HEK293 (cell line): Measurements from ENCODE around the gene RELCH.

Source experiments
- CTCF ChIA-PET: fragments of 350-600 bp; formaldehyde crosslinking; extraction: SDS; loops from one replicate; lab custom pipeline; 2021; ENCODE audit warnings: antibody characterized with exemption; lab: Yijun Ruan, JAX
- POLR2A ChIA-PET: fragments of 300-600 bp; formaldehyde crosslinking; extraction: SDS; loops from one replicate; lab custom pipeline; 2020; ENCODE audit warnings: antibody characterized with exemption, inconsistent platforms; lab: Yijun Ruan, JAX
- H3K27ac ChIP-seq: fragments of 200-500 bp; sonication (Bioruptor generic); 2 replicates; pipeline ENCODE4 v1.5.1; 2014; ENCODE audit warnings: low read depth, low read length, control low read depth, inconsistent platforms; ENCODE audit errors: extremely low read depth
- H3K36me3 ChIP-seq, 2 experiments: fragments of 200-500 bp in 1 of 2; sonication (Bioruptor generic) in 1 of 2; 1 replicate in 1 of 2; 2 replicates in 1 of 2; pipeline ENCODE4 v1.5.1; 2014 to 2017; ENCODE audit warnings: inconsistent platforms in 2 of 2, low read length in 2 of 2; ENCODE audit not compliant: control insufficient read depth in 2 of 2, insufficient read depth in 1 of 2
- H3K4me1 ChIP-seq: fragments of 200-500 bp; sonication (Bioruptor generic); 2 replicates; pipeline ENCODE4 v1.5.1; 2014; ENCODE audit warnings: mild to moderate bottlenecking, low read length, inconsistent platforms; ENCODE audit not compliant: control insufficient read depth, insufficient read depth
- H3K4me3 ChIP-seq: 2 replicates; pipeline ENCODE4 v1.5.1; 2011; ENCODE audit warnings: low read depth, mild to moderate bottlenecking, control low read depth, low read length, moderate library complexity
- H3K9me3 ChIP-seq: fragments of 200-500 bp; sonication (Bioruptor generic); 2 replicates; pipeline ENCODE4 v1.5.1; 2014; ENCODE audit warnings: low read depth, low read length, inconsistent platforms; ENCODE audit not compliant: control insufficient read depth, insufficient read depth
- GLIS1 ChIP-seq: fragments of 450-650 bp; formaldehyde crosslinking; IDR thresholded peaks from 2 replicates; pipeline ENCODE4 v1.5.1; 2016; ENCODE audit warnings: missing biosample characterization, missing genetic modification characterization
- KLF9 ChIP-seq: fragments of 450-650 bp; formaldehyde crosslinking; IDR thresholded peaks from 2 replicates; pipeline ENCODE4 v1.5.1; 2016; ENCODE audit warnings: missing biosample characterization, missing genetic modification characterization, low read depth
- RBAK ChIP-seq: fragments of 450-650 bp; formaldehyde crosslinking; IDR thresholded peaks from 2 replicates; pipeline ENCODE4 v1.5.1; 2016; ENCODE audit warnings: missing biosample characterization, missing genetic modification characterization
- ZNF10 ChIP-seq: fragments of 450-650 bp; formaldehyde crosslinking; IDR thresholded peaks from 2 replicates; pipeline ENCODE4 v1.5.1; 2017; ENCODE audit warnings: missing biosample characterization, missing genetic modification characterization
- ZNF48 ChIP-seq: fragments of 450-650 bp; formaldehyde crosslinking; IDR thresholded peaks from 2 replicates; pipeline ENCODE4 v1.5.1; 2016; ENCODE audit warnings: missing biosample characterization, missing genetic modification characterization
- ZNF514 ChIP-seq: fragments of 450-650 bp; formaldehyde crosslinking; IDR thresholded peaks from 2 replicates; pipeline ENCODE4 v1.5.1; 2016; ENCODE audit warnings: missing biosample characterization, missing genetic modification characterization
- ZNF701 ChIP-seq: fragments of 450-650 bp; formaldehyde crosslinking; IDR thresholded peaks from 2 replicates; pipeline ENCODE4 v1.5.1; 2016; ENCODE audit warnings: missing biosample characterization, missing genetic modification characterization
- ZNF747 ChIP-seq: fragments of 450-650 bp; formaldehyde crosslinking; IDR thresholded peaks from 2 replicates; pipeline ENCODE4 v1.5.1; 2016; ENCODE audit warnings: missing biosample characterization, missing genetic modification characterization
- TF ChIP-seq, protein P1 (sequence below): fragments of 450-650 bp; formaldehyde crosslinking; IDR thresholded peaks from 2 replicates; pipeline ENCODE4 v1.5.1; 2016; ENCODE audit warnings: missing biosample characterization, missing genetic modification characterization
- TF ChIP-seq, protein P2 (sequence below): fragments of 450-650 bp; formaldehyde crosslinking; IDR thresholded peaks from 2 replicates; pipeline ENCODE4 v1.5.1; 2017; ENCODE audit warnings: missing biosample characterization, missing genetic modification characterization
- TF ChIP-seq, protein P3 (sequence below): fragments of 450-650 bp; formaldehyde crosslinking; IDR thresholded peaks from 2 replicates; pipeline ENCODE4 v1.5.1; 2016; ENCODE audit warnings: missing biosample characterization, missing genetic modification characterization, low read depth
- TF ChIP-seq, protein P4 (sequence below): fragments of 450-650 bp; formaldehyde crosslinking; IDR thresholded peaks from 2 replicates; pipeline ENCODE4 v1.5.1; 2016; ENCODE audit warnings: missing biosample characterization, missing genetic modification characterization
- TF ChIP-seq, protein P5 (sequence below): fragments of 450-650 bp; formaldehyde crosslinking; IDR thresholded peaks from 2 replicates; pipeline ENCODE4 v1.5.1; 2016; ENCODE audit warnings: missing biosample characterization, missing genetic modification characterization

Gene RELCH

DNA sequence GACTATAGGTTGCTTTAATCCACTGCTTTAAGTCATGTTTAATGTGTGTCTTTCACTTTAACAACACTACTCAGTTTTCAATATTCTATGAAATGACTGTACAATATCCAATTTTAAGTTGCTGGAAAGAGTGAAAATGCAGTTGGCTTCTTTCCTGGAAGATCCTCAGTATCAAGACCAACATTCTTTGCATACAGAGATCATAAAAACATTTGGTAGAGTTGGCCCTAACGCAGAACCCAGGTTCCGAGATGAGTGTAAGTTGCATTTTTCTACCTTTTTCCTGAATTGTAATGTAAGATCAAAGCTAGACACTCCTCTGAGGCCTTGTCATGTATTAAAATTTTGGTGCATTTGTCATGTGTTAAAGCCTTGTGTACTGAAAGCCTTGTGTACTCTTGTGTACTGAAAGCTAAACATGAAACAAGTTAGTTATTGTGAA, 95.2 kb downstream of the RELCH start:
- Histone ChIP-seq H3K4me3 (no peak overlapping the region), H3K36me3 (peaks cover 16 to 24% of the 10 kb centered on the region in 2 experiments), H3K9me3 (no peaks in the 10 kb centered on the region), H3K4me1 (no peaks in the 10 kb centered on the region), H3K27ac (no peak overlapping the region)
- CTCF ChIA-PET, result interaction anchor here (0.7 to 1.0 kb wide), 2 partner anchors 10 to 52 kb away, joined by 3 to 4 read pairs; no protein-coding TSS in a partner anchor
- TF ChIP-seq ZNF48 (tag by site-specific recombination), result no peak
- no peak for TF ChIP-seq RBAK (tag by site-specific recombination)
- no peak for TF ChIP-seq KLF9
- TF ChIP-seq GLIS1 (tag by site-specific recombination), result no peak
- POLR2A ChIA-PET, result no interaction called here

DNA sequence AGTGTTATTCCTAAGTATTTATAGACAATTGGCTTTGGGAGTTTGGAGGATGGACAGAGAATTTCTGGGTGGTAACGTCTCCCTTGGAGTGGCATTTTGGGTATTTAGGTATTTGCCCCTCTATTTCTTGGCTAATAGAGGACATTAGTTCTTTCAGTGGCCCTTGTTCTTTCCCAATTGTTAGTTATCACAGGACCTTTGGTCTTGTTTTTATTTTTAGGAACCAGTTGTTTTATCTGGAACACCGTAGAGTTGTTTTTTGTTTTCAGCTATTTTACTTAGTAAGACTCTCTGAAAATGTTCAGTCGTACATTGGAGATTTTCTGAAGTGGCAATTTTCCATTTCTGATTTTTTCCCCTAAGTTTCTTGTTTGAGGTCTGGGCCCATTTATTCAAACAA, 97.6 kb downstream of the RELCH start:
- POLR2A ChIA-PET, result no interaction called here
- Histone ChIP-seq H3K27ac (no peak overlapping the region), H3K36me3 (peaks cover 16 to 26% of the 10 kb centered on the region in 2 experiments), H3K4me1 (no peaks in the 10 kb centered on the region), H3K9me3 (no peaks in the 10 kb centered on the region), H3K4me3 (no peak overlapping the region)
- CTCF ChIA-PET, result no interaction called here
- TF ChIP-seq, protein P1, sequence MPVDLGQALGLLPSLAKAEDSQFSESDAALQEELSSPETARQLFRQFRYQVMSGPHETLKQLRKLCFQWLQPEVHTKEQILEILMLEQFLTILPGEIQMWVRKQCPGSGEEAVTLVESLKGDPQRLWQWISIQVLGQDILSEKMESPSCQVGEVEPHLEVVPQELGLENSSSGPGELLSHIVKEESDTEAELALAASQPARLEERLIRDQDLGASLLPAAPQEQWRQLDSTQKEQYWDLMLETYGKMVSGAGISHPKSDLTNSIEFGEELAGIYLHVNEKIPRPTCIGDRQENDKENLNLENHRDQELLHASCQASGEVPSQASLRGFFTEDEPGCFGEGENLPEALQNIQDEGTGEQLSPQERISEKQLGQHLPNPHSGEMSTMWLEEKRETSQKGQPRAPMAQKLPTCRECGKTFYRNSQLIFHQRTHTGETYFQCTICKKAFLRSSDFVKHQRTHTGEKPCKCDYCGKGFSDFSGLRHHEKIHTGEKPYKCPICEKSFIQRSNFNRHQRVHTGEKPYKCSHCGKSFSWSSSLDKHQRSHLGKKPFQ, result no peak
- TF ChIP-seq ZNF514 (tag by site-specific recombination), result no peak
- TF ChIP-seq, protein P2, sequence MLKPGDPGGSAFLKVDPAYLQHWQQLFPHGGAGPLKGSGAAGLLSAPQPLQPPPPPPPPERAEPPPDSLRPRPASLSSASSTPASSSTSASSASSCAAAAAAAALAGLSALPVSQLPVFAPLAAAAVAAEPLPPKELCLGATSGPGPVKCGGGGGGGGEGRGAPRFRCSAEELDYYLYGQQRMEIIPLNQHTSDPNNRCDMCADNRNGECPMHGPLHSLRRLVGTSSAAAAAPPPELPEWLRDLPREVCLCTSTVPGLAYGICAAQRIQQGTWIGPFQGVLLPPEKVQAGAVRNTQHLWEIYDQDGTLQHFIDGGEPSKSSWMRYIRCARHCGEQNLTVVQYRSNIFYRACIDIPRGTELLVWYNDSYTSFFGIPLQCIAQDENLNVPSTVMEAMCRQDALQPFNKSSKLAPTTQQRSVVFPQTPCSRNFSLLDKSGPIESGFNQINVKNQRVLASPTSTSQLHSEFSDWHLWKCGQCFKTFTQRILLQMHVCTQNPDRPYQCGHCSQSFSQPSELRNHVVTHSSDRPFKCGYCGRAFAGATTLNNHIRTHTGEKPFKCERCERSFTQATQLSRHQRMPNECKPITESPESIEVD (tag by site-specific recombination), result no peak
- TF ChIP-seq, protein P3, sequence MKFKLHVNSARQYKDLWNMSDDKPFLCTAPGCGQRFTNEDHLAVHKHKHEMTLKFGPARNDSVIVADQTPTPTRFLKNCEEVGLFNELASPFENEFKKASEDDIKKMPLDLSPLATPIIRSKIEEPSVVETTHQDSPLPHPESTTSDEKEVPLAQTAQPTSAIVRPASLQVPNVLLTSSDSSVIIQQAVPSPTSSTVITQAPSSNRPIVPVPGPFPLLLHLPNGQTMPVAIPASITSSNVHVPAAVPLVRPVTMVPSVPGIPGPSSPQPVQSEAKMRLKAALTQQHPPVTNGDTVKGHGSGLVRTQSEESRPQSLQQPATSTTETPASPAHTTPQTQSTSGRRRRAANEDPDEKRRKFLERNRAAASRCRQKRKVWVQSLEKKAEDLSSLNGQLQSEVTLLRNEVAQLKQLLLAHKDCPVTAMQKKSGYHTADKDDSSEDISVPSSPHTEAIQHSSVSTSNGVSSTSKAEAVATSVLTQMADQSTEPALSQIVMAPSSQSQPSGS (tag by site-specific recombination), result no peak

DNA sequence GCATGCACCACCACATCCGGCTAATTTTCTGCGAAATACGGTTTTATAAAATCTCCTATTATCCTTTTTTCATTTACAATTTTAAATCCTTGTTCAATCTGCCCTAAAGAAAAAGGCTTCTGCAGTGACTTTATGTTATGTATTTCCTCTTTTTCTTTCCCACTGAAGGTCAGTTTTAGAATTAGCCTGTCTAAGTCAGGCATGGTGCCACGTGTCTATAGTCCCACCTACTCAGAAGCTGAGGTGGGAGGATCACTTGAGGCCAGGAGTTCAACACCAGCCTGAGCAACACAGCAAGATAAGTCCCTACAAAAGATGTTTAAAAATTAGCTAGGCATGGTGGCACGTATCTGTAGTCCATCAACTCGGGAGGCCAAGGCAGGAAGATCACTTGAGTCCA, 98.2 kb downstream of the RELCH start:
- CTCF ChIA-PET, result no interaction called here
- peaks cover 16 to 23% of the 10 kb centered on the region in 2 experiments for H3K36me3 ChIP-seq

More for the DNA sequence above, 98.2 kb downstream of the RELCH start:
- no peaks in the 10 kb centered on the region for H3K9me3 ChIP-seq
- H3K4me3 ChIP-seq, result no peak overlapping the region
- H3K27ac ChIP-seq, result no peak overlapping the region
- POLR2A ChIA-PET, result no interaction called here
- TF ChIP-seq, protein P4, sequence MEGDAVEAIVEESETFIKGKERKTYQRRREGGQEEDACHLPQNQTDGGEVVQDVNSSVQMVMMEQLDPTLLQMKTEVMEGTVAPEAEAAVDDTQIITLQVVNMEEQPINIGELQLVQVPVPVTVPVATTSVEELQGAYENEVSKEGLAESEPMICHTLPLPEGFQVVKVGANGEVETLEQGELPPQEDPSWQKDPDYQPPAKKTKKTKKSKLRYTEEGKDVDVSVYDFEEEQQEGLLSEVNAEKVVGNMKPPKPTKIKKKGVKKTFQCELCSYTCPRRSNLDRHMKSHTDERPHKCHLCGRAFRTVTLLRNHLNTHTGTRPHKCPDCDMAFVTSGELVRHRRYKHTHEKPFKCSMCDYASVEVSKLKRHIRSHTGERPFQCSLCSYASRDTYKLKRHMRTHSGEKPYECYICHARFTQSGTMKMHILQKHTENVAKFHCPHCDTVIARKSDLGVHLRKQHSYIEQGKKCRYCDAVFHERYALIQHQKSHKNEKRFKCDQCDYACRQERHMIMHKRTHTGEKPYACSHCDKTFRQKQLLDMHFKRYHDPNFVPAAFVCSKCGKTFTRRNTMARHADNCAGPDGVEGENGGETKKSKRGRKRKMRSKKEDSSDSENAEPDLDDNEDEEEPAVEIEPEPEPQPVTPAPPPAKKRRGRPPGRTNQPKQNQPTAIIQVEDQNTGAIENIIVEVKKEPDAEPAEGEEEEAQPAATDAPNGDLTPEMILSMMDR (tag by site-specific recombination), result no peak
- TF ChIP-seq ZNF10 (tag by site-specific recombination) (no peak), ZNF701 (no peak), ZNF747 (tag by site-specific recombination) (no peak)
- TF ChIP-seq, protein P5, sequence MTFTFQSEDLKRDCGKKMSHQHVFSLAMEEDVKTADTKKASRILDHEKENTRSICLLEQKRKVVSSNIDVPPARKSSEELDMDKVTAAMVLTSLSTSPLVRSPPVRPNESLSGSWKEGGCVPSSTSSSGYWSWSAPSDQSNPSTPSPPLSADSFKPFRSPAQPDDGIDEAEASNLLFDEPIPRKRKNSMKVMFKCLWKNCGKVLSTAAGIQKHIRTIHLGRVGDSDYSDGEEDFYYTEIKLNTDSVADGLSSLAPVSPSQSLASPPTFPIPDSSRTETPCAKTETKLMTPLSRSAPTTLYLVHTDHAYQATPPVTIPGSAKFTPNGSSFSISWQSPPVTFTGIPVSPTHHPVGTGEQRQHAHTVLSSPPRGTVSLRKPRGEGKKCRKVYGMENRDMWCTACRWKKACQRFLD (tag by site-specific recombination), result no peak
- no peaks in the 10 kb centered on the region for H3K4me1 ChIP-seq
